GM23248 (cell line): ENCODE data around the gene CFAP119.

Experiments used
- EZH2 ChIP-seq: fragments of 200-600 bp; sonication (generic); IDR thresholded peaks from 2 replicates; pipeline ENCODE4 v1.6.1; 2018; ENCODE audit warnings: antibody characterized with exemption, mild to moderate bottlenecking; ENCODE audit not compliant: insufficient read depth, poor library complexity, severe bottlenecking
- EZH2phosphoT487 ChIP-seq: fragments of 200-600 bp; sonication (generic); IDR thresholded peaks from 2 replicates; pipeline ENCODE4 v1.6.1; 2018; ENCODE audit warnings: antibody characterized with exemption, moderate library complexity, mild to moderate bottlenecking, low read depth; ENCODE audit not compliant: insufficient read depth

- TF ChIP-seq EZH2 (no peak), EZH2phosphoT487 (no peak)
These were observed 18.7 kb upstream of the CFAP119 start for GRCh38 chr16:30780549-30780948.
